ENCODE measurements around the gene KIN.
"Not testable (repeated sequence)": the region's sequence is repeated elsewhere in the genome, so short reads cannot be mapped to it uniquely, and the experiment has no call there.

Gene KIN

GRCh38 chr10:7718685-7719084 is 69.1 kb downstream of the KIN start:
- Histone ChIP-seq H3K36me3 (no peaks in the 10 kb centered on the region), H3K9me3 (ENCODE audit: severe bottlenecking) (no peaks in the 10 kb centered on the region), H3K4me3 (ENCODE audit: low read depth, low read length) (no peak overlapping the region), H3K27ac (no peak overlapping the region), H3K27me3 (ENCODE audit: insufficient read depth, low read depth, severe bottlenecking) (peaks cover 6% of the 10 kb centered on the region)
- TF ChIP-seq, protein P1, sequence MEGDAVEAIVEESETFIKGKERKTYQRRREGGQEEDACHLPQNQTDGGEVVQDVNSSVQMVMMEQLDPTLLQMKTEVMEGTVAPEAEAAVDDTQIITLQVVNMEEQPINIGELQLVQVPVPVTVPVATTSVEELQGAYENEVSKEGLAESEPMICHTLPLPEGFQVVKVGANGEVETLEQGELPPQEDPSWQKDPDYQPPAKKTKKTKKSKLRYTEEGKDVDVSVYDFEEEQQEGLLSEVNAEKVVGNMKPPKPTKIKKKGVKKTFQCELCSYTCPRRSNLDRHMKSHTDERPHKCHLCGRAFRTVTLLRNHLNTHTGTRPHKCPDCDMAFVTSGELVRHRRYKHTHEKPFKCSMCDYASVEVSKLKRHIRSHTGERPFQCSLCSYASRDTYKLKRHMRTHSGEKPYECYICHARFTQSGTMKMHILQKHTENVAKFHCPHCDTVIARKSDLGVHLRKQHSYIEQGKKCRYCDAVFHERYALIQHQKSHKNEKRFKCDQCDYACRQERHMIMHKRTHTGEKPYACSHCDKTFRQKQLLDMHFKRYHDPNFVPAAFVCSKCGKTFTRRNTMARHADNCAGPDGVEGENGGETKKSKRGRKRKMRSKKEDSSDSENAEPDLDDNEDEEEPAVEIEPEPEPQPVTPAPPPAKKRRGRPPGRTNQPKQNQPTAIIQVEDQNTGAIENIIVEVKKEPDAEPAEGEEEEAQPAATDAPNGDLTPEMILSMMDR (IDR thresholded peaks at IDR 0.05; ENCODE audit: low read depth, low read length) = no peak
- no peak for DNase-seq

DNA sequence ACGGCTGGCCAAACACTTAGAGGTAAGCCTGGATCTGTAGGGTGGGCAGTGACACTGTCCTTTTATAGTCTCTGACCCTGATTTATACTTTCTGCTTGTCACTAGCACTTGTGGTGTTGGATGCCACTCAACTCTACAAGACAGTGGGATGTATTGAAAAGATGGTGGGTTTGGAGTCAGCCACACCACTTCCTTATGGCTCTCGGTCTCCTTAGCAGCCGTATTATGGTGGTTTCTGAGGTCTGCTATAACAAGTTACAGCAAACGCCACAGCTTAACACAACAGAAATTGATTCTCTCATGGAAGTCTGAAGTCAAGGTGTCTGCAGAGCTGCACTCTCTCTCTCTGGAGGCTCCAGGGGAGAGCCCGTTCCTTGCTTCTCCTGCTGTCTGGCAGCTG is 70.0 kb downstream of the KIN start:
- TF ChIP-seq, protein P1 (IDR thresholded peaks at IDR 0.05; ENCODE audit: low read depth, low read length) = no peak

DNA sequence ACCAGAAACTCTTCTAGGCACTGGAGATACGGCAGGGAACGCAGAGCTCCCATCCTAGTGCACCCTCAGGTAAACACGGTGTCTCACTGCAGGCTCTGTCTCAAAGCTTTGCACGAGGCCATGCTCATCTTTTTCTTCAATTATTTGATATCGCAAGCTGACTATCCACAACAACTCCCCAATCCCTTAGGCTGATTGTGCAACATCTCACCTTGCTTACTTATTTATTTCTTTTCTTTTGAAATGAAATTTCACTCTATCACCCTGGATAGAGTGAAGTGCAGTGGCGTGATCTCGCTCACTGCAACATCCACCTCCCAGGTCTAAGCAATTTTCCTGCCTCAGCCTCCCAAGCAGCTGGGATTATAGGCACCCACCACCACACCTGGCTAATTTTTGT is 72.3 kb downstream of the KIN start:
- TF ChIP-seq, protein P1 (IDR thresholded peaks at IDR 0.05; ENCODE audit: low read depth, low read length) = no peak
- DNase-seq = no peak
- Histone ChIP-seq H3K27ac (no peak overlapping the region), H3K36me3 (no peaks in the 10 kb centered on the region), H3K9me3 (ENCODE audit: severe bottlenecking) (no peaks in the 10 kb centered on the region), H3K27me3 (ENCODE audit: insufficient read depth, low read depth, severe bottlenecking) (peaks cover 4% of the 10 kb centered on the region), H3K4me3 (ENCODE audit: low read depth, low read length) (no peak overlapping the region)

More for the DNA sequence above, 70.0 kb downstream of the KIN start:
- Histone ChIP-seq H3K27me3 (ENCODE audit: insufficient read depth, low read depth, severe bottlenecking) (peaks cover 9% of the 10 kb centered on the region), H3K27ac (no peak overlapping the region), H3K9me3 (ENCODE audit: severe bottlenecking) (no peaks in the 10 kb centered on the region), H3K36me3 (no peaks in the 10 kb centered on the region), H3K4me3 (ENCODE audit: low read depth, low read length) (no peak overlapping the region)
- DNase-seq = no peak

- not testable (repeated sequence) for H3K9me3 ChIP-seq (ENCODE audit: severe bottlenecking); H3K36me3 ChIP-seq; DNase-seq; H3K27ac ChIP-seq; H3K4me3 ChIP-seq (ENCODE audit: low read depth, low read length); H3K27me3 ChIP-seq (ENCODE audit: insufficient read depth, low read depth, severe bottlenecking)
Measured at GRCh38 chr10:7711075-7711474, 76.7 kb downstream of the KIN start.

DNA sequence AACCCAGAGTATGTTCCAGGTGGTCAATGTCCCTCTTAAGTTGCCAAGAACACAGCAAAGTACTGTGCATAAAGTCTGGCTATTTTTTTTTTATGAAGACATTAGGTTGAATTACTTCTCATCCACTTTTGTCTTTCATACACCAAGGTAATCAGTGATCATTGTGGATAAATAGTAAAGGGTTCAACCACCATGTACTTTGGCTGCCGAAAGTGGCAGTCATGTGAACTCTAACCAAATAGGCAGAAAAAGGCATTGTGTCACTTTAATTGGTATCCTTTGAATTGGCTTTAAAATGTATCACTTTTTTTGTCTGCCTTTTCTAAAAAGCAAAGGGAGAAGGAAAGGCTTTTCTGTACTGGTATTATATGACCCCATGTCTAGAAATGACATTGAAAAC is 77.3 kb downstream of the KIN start:
- no peak for DNase-seq
- Histone ChIP-seq H3K9me3 (ENCODE audit: severe bottlenecking) (no peaks in the 10 kb centered on the region), H3K4me3 (ENCODE audit: low read depth, low read length) (no peak overlapping the region), H3K27ac (no peak overlapping the region), H3K27me3 (ENCODE audit: insufficient read depth, low read depth, severe bottlenecking) (peaks cover 4% of the 10 kb centered on the region), H3K36me3 (no peaks in the 10 kb centered on the region)
- TF ChIP-seq, protein P1 (IDR thresholded peaks at IDR 0.05; ENCODE audit: low read depth, low read length) = no peak

- no peak overlapping the region for H3K27ac ChIP-seq
- DNase-seq = no peak
- no peaks in the 10 kb centered on the region for H3K9me3 ChIP-seq (ENCODE audit: severe bottlenecking)
- H3K36me3 ChIP-seq = no peaks in the 10 kb centered on the region
- no peak overlapping the region for H3K4me3 ChIP-seq (ENCODE audit: low read depth, low read length)
- TF ChIP-seq, protein P1 (IDR thresholded peaks at IDR 0.05; ENCODE audit: low read depth, low read length) = no peak
- H3K27me3 ChIP-seq (ENCODE audit: insufficient read depth, low read depth, severe bottlenecking) = peaks cover 4% of the 10 kb centered on the region
Measured at GRCh38 chr10:7708832-7709231, 79.0 kb downstream of the KIN start.
